ENCODE results near the gene OLFM2. TPM values are rescaled to one million over a fixed set of nuclear protein-coding genes. Genes with fewer than 3 reads are reported as not detected.

Gene OLFM2
- total and polyA plus RNA-seq, 2 experiments from 2014 or later = 58.1 to 117 TPM

DNA sequence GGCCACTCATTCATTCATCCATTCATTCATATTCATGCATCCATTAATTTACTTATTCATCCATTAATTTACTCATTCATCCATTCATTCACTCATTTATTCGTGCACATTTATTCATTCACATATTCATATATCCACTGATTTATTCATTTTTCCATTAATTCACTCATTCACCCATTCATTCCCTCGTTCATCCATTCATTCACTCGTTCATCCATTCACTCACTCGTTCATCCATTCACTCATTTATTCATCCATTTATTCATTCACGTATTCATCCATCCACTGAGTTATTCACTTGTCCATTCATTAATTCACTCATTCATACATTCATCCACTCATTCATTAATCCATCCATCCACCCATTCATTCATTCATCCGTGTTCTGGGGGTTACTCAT, 35.8 kb upstream of the OLFM2 start (continued):
- TF ChIP-seq, protein P1, sequence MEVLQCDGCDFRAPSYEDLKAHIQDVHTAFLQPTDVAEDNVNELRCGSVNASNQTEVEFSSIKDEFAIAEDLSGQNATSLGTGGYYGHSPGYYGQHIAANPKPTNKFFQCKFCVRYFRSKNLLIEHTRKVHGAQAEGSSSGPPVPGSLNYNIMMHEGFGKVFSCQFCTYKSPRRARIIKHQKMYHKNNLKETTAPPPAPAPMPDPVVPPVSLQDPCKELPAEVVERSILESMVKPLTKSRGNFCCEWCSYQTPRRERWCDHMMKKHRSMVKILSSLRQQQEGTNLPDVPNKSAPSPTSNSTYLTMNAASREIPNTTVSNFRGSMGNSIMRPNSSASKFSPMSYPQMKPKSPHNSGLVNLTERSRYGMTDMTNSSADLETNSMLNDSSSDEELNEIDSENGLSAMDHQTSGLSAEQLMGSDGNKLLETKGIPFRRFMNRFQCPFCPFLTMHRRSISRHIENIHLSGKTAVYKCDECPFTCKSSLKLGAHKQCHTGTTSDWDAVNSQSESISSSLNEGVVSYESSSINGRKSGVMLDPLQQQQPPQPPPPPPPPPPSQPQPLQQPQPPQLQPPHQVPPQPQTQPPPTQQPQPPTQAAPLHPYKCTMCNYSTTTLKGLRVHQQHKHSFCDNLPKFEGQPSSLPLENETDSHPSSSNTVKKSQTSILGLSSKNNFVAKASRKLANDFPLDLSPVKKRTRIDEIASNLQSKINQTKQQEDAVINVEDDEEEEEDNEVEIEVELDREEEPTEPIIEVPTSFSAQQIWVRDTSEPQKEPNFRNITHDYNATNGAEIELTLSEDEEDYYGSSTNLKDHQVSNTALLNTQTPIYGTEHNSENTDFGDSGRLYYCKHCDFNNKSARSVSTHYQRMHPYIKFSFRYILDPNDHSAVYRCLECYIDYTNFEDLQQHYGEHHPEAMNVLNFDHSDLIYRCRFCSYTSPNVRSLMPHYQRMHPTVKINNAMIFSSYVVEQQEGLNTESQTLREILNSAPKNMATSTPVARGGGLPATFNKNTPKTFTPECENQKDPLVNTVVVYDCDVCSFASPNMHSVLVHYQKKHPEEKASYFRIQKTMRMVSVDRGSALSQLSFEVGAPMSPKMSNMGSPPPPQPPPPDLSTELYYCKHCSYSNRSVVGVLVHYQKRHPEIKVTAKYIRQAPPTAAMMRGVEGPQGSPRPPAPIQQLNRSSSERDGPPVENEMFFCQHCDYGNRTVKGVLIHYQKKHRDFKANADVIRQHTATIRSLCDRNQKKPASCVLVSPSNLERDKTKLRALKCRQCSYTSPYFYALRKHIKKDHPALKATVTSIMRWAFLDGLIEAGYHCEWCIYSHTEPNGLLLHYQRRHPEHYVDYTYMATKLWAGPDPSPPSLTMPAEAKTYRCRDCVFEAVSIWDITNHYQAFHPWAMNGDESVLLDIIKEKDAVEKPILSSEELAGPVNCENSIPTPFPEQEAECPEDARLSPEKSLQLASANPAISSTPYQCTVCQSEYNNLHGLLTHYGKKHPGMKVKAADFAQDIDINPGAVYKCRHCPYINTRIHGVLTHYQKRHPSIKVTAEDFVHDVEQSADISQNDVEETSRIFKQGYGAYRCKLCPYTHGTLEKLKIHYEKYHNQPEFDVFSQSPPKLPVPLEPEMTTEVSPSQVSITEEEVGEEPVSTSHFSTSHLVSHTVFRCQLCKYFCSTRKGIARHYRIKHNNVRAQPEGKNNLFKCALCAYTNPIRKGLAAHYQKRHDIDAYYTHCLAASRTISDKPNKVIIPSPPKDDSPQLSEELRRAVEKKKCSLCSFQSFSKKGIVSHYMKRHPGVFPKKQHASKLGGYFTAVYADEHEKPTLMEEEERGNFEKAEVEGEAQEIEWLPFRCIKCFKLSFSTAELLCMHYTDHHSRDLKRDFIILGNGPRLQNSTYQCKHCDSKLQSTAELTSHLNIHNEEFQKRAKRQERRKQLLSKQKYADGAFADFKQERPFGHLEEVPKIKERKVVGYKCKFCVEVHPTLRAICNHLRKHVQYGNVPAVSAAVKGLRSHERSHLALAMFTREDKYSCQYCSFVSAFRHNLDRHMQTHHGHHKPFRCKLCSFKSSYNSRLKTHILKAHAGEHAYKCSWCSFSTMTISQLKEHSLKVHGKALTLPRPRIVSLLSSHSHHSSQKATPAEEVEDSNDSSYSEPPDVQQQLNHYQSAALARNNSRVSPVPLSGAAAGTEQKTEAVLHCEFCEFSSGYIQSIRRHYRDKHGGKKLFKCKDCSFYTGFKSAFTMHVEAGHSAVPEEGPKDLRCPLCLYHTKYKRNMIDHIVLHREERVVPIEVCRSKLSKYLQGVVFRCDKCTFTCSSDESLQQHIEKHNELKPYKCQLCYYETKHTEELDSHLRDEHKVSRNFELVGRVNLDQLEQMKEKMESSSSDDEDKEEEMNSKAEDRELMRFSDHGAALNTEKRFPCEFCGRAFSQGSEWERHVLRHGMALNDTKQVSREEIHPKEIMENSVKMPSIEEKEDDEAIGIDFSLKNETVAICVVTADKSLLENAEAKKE (CRISPR knock-in tag; IDR thresholded peaks at IDR 0.05) = no peak

DNA sequence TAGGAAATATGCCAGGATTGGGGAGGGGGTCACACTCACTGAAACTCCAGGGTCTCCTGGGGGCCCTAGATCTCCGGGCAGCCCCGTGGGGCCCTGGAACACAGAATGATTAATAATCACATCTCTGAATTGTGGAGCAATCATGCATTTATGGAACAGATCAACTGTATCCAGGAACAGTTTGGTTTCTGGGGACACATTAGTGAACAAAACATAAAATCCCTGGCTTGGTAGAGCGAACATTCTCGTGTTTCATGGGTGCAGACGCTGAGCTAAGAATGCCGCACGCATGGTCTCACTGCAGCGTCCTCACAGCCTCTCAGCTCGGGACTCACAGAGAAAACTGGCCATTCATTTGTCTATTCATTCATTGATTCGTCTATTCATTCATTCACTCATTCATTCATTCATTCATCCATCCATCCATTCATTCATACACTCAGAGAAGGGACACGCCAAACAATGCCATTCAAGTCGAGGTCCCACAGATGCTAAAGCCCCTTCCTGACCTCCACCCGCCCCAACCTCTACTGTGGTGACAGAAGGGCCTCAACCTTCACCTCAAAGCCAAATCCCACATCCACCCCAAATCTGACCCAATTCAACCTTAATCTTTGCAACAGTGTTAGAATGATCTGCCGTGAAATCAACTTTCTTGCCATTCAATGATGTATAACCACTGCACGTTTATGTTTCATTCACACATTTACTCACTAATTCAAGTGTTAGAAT, 35.0 kb upstream of the OLFM2 start:
- H3K27ac Mint-ChIP-seq = no peak overlapping the region
- H3K27ac ChIP-seq (ENCODE audit: low read depth) = no peak overlapping the region
- TF ChIP-seq, protein P1 (CRISPR knock-in tag; IDR thresholded peaks at IDR 0.05) = no peak
- no peak for TF ChIP-seq JUNB (IDR thresholded peaks at IDR 0.05; ENCODE audit: unreplicated experiment)
- TF ChIP-seq ZNF331 (CRISPR knock-in tag; IDR thresholded peaks at IDR 0.05; ENCODE audit: low read depth) = no peak
- TF ChIP-seq, protein P2, sequence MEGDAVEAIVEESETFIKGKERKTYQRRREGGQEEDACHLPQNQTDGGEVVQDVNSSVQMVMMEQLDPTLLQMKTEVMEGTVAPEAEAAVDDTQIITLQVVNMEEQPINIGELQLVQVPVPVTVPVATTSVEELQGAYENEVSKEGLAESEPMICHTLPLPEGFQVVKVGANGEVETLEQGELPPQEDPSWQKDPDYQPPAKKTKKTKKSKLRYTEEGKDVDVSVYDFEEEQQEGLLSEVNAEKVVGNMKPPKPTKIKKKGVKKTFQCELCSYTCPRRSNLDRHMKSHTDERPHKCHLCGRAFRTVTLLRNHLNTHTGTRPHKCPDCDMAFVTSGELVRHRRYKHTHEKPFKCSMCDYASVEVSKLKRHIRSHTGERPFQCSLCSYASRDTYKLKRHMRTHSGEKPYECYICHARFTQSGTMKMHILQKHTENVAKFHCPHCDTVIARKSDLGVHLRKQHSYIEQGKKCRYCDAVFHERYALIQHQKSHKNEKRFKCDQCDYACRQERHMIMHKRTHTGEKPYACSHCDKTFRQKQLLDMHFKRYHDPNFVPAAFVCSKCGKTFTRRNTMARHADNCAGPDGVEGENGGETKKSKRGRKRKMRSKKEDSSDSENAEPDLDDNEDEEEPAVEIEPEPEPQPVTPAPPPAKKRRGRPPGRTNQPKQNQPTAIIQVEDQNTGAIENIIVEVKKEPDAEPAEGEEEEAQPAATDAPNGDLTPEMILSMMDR (conservative IDR thresholded peaks at IDR 0.05; ENCODE audit: low read depth in 2 of 2) = no peak
- no peak for TF ChIP-seq CREB1 (CRISPR knock-in tag; IDR thresholded peaks at IDR 0.05; ENCODE audit: low read depth)
- TF ChIP-seq EZH2 (IDR thresholded peaks at IDR 0.05; ENCODE audit: low read depth, unreplicated experiment) = no peak

More for the DNA sequence above, 35.0 kb upstream of the OLFM2 start:
- Histone ChIP-seq H3F3A (replicated peaks; ENCODE audit: low read depth) (no peaks in the 10 kb centered on the region), H4K20me1 (replicated peaks; ENCODE audit: insufficient read depth) (no peaks in the 10 kb centered on the region), H3K27me3 (ENCODE audit: insufficient read depth) (peaks cover 6% of the 10 kb centered on the region; the same call in 1 of the 2 replicates), H3K4me1 (ENCODE audit: insufficient read depth) (peaks cover 10% of the 10 kb centered on the region; the same call in 1 of the 2 replicates), H2AFZ (no peak overlapping the region), H3K4me3 (no peak overlapping the region), H3K9me2 (ENCODE audit: insufficient read depth) (no peaks in the 10 kb centered on the region), H3K4me2 (no peak overlapping the region), H3K36me3 (ENCODE audit: insufficient read depth) (no peaks in the 10 kb centered on the region), H3K79me2 (replicated peaks; ENCODE audit: insufficient read depth) (no peaks in the 10 kb centered on the region)
- H3K9me3 Mint-ChIP-seq = no peaks in the 10 kb centered on the region; the same call in 1 of the 3 replicates
- H3K36me3 Mint-ChIP-seq (ENCODE audit: low read depth) = no peaks in the 10 kb centered on the region; the same call in 2 of the 3 replicates
- DNase-seq (ENCODE audit: low spot score) = no peak
- H3K4me1 Mint-ChIP-seq = peaks cover 8% of the 10 kb centered on the region
- peaks cover 9% of the 10 kb centered on the region for H3K27me3 Mint-ChIP-seq (ENCODE audit: insufficient read depth, low read depth, poor library complexity)
- H3K4me3 Mint-ChIP-seq = no peak overlapping the region
- ATAC-seq = no peak
